Activated CD8-positive, alpha-beta T cell treated with anti-CD3 and anti-CD28 coated beads for 36 hours (primary cell): ENCODE data around the gene NRXN3. TPM values are rescaled to one million over a fixed set of nuclear protein-coding genes. Genes with fewer than 3 reads are reported as not detected.

Experiments
- ATAC-seq: fragments of 200-7000 bp; cut with Tn5 transposase; one replicate; pipeline ENCODE4 v1.10.0; 2021; ENCODE audit warnings: mild to moderate bottlenecking, moderate library complexity
- CTCF ChIA-PET: fragments of 350-600 bp; sonication (Branson Sonifier 250); formaldehyde crosslinking; loops from one replicate; lab custom pipeline; 2021; ENCODE audit warnings: antibody characterized with exemption; lab: Charles Lee
- POLR2A ChIA-PET: fragments of 350-600 bp; sonication (Branson Sonifier 250); formaldehyde crosslinking; loops from one replicate; lab custom pipeline; 2021; ENCODE audit warnings: antibody characterized with exemption; lab: Charles Lee
- DNase-seq: peaks from one replicate; pipeline ENCODE4 v3.0.0-alpha.2; 2020
- H3K27ac Mint-ChIP-seq: one replicate; pipeline ENCODE4 v1.8.0; 2021; ENCODE audit warnings: mild to moderate bottlenecking, mixed read lengths
- H3K27me3 Mint-ChIP-seq: one replicate; pipeline ENCODE4 v1.8.0; 2021; ENCODE audit warnings: mixed read lengths
- H3K36me3 Mint-ChIP-seq: one replicate; pipeline ENCODE4 v1.8.0; 2021; ENCODE audit warnings: low read depth, mixed read lengths
- H3K4me1 Mint-ChIP-seq: one replicate; pipeline ENCODE4 v1.8.0; 2021; ENCODE audit warnings: low read depth, mixed read lengths
- H3K4me3 Mint-ChIP-seq: one replicate; pipeline ENCODE4 v1.8.0; 2021; ENCODE audit warnings: mild to moderate bottlenecking, moderate library complexity, mixed read lengths
- H3K9me3 Mint-ChIP-seq: one replicate; pipeline ENCODE4 v1.8.0; 2021; ENCODE audit warnings: mixed read lengths
- intact Hi-C: fragments of 100-400 bp; cut with micrococcal nuclease; formaldehyde crosslinking; loops from one replicate; pipeline ENCODE4 v1.10.0; 2022
- total RNA-seq, 2 experiments: library from RNA; stranded (reverse); gene quantifications; one replicate each; pipeline ENCODE4 v1.2.3, GENCODE V29; 2021
- TF ChIP-seq, protein P1 (sequence below): fragments of 200-600 bp; IDR thresholded peaks from one replicate; pipeline ENCODE4 v1.8.0; 2022; ENCODE audit warnings: antibody characterized with exemption, mild to moderate bottlenecking

The NRXN3 gene
- total RNA-seq, 2 experiments from 2014 or later, result not detected

GRCh38 chr14:78319406-78319805, 149.2 kb downstream of the NRXN3 start:
- H3K36me3 Mint-ChIP-seq, result no peaks in the 10 kb centered on the region
- ATAC-seq, result no peak

DNA sequence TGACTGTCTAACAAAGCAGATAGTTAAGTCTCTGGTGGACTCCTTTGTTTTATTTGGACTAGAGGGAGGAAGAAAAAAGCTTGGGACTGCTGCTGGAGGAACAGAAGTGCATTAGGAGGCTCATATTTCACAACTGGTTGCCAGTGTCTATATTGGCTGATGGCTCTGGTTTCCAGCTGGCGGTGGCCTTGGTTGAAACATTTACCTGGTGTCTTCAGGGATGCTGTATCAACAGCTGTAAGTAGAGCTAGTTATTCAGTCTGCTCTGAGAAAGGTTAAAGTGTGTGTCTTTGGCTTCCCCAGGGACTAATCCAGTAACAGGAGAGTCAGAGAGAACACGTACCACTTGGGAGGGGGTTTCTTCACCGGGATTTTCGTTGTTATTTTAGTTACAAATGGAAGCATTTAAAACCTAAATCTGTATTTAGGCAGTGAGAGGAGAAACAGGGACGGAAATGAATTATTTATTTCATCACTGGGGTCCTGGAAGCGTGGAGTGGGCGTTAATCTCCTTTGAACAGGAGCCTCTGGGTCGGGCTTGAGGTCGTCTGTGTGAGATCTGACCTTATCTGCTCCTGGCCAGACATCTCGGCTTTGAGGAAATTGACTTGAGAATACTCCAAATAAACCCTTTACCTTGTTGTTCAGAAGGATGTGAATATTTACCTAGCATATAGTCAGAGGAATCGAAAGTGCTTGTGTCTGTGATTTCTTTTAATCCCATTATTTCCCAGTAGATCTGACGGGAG, 149.9 kb downstream of the NRXN3 start:
- intact Hi-C loops, result no loop called here
- Mint-ChIP-seq H3K27ac (no peak overlapping the region), H3K4me1 (no peaks in the 10 kb centered on the region), H3K36me3 (no peaks in the 10 kb centered on the region), H3K4me3 (no peak overlapping the region), H3K27me3 (peaks cover 4% of the 10 kb centered on the region), H3K9me3 (no peaks in the 10 kb centered on the region)
- no peak for ATAC-seq
- DNase-seq, result no peak
- POLR2A ChIA-PET, result no interaction called here
- TF ChIP-seq, protein P1, sequence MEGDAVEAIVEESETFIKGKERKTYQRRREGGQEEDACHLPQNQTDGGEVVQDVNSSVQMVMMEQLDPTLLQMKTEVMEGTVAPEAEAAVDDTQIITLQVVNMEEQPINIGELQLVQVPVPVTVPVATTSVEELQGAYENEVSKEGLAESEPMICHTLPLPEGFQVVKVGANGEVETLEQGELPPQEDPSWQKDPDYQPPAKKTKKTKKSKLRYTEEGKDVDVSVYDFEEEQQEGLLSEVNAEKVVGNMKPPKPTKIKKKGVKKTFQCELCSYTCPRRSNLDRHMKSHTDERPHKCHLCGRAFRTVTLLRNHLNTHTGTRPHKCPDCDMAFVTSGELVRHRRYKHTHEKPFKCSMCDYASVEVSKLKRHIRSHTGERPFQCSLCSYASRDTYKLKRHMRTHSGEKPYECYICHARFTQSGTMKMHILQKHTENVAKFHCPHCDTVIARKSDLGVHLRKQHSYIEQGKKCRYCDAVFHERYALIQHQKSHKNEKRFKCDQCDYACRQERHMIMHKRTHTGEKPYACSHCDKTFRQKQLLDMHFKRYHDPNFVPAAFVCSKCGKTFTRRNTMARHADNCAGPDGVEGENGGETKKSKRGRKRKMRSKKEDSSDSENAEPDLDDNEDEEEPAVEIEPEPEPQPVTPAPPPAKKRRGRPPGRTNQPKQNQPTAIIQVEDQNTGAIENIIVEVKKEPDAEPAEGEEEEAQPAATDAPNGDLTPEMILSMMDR, result no peak
- CTCF ChIA-PET, result no interaction called here

More at GRCh38 chr14:78319406-78319805, 149.2 kb downstream of the NRXN3 start:
- Mint-ChIP-seq H3K4me1 (no peaks in the 10 kb centered on the region), H3K27me3 (peaks cover 4% of the 10 kb centered on the region), H3K27ac (no peak overlapping the region), H3K4me3 (no peak overlapping the region), H3K9me3 (no peaks in the 10 kb centered on the region)
- ChIA-PET POLR2A (no interaction called here), CTCF (interaction anchor here (1.1 kb wide), 1 partner anchor 909 kb away, joined by 3 read pairs; no protein-coding TSS in a partner anchor)
- DNase-seq, result no peak
- intact Hi-C loops, result no loop called here
- TF ChIP-seq, protein P1, result no peak

DNA sequence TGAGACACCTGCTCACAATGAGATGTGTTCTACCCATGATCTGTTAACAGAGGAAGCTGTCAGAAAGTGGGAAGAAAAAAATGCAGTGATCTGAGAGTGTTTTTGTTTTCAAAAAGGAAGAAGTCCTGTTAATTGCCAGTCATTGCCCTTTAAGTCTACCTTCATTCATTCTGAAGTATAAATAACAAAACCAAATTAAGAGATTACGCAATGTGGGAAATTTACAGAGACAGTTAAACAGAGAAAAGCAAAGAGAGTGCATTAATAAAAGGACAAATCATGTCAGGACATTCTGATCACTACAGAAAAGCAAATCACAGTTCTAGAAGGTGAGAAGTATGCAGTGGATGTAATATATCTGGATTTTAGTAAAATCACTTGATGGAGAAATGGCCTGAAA, 154.2 kb downstream of the NRXN3 start:
- DNase-seq (no peak), ATAC-seq (no peak)
- no peaks in the 10 kb centered on the region for H3K9me3 Mint-ChIP-seq
- H3K27me3 Mint-ChIP-seq, result peaks cover 4% of the 10 kb centered on the region
- no peak overlapping the region for H3K27ac Mint-ChIP-seq
- TF ChIP-seq, protein P1, result no peak
- ChIA-PET POLR2A (no interaction called here), CTCF (no interaction called here)
- intact Hi-C loops, result no loop called here
- no peaks in the 10 kb centered on the region for H3K4me1 Mint-ChIP-seq
- no peaks in the 10 kb centered on the region for H3K36me3 Mint-ChIP-seq
- H3K4me3 Mint-ChIP-seq, result no peak overlapping the region

DNA sequence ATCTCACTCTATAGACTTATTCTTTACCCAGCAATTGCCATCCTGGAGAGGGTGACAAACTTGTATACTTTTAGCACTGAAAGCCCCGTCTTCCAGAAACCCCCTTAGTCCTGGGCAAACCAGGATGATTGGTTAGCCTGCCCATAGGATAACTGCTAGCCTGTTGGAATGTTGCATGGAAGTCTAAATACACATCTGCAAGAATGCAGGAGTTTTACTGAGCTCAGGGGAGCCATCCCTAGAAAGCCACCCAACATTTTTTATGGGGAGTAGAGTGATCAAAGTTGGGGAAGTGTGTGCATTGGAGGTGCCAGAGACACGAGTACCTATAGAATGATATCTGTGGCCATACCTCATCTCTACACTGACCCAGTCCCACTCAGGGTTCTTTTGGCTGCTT, 155.7 kb downstream of the NRXN3 start:
- no peaks in the 10 kb centered on the region for H3K9me3 Mint-ChIP-seq
- ATAC-seq (no peak), DNase-seq (no peak)
- POLR2A ChIA-PET, result no interaction called here
- H3K36me3 Mint-ChIP-seq, result no peaks in the 10 kb centered on the region
- H3K27ac Mint-ChIP-seq, result no peak overlapping the region
- no peak overlapping the region for H3K4me3 Mint-ChIP-seq
- intact Hi-C loops, result no loop called here
- no peaks in the 10 kb centered on the region for H3K4me1 Mint-ChIP-seq
- CTCF ChIA-PET, result interaction anchor here (0.6 kb wide), 1 partner anchor 9 kb away, joined by 3 read pairs; no protein-coding TSS in a partner anchor
- H3K27me3 Mint-ChIP-seq, result peaks cover 4% of the 10 kb centered on the region
- TF ChIP-seq, protein P1, result no peak

DNA sequence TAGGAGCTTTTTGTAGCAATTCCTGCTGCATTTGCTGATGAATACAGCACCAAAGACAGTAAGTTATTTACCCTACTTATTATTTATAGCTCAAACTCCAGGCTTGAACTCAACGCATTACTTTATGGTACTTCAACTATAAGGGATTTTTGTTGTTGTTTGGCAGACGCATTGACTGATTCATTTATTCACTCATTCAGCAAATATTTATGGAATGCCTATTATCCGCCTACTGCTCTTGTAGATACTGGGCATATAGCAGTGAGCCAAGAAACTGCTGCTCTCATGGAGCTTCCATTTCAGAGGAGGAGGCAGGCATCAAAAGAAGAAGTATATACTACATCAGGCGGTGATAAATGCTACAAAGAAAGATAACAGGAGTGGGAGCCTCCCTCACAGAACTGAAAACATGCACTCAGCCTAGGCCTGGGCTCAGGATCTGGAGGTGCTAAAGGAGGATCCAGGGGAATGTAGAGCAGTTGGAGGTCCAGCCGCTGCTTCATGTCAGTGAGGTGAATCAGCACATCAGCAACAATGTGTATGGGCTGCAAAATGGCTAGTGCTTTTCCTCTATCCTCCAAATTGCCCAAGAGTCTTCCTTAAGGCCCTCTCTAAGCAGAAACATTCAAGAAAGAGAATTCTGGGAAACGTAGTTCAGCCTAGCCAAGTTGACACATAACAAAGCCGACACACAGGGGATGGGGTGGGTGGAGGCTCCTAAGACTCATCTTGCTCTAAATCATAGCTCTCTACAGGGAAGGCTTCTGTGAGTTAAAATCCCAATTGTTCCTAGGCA, 157.5 kb downstream of the NRXN3 start:
- no peak overlapping the region for H3K27ac Mint-ChIP-seq
- no peaks in the 10 kb centered on the region for H3K9me3 Mint-ChIP-seq
- intact Hi-C loops, result no loop called here
- TF ChIP-seq, protein P1, result no peak
- POLR2A ChIA-PET, result no interaction called here
- ATAC-seq (no peak), DNase-seq (no peak)
- H3K36me3 Mint-ChIP-seq, result no peaks in the 10 kb centered on the region
- H3K27me3 Mint-ChIP-seq, result peaks cover under 1% of the 10 kb centered on the region
- no peak overlapping the region for H3K4me3 Mint-ChIP-seq
- no peaks in the 10 kb centered on the region for H3K4me1 Mint-ChIP-seq
- CTCF ChIA-PET, result interaction anchor here (0.9 kb wide), 1 partner anchor 8 kb away, joined by 3 read pairs; no protein-coding TSS in a partner anchor
